NCI-H128 (cell line): ENCODE measurements around the gene RHOB.
"Not testable (repeated sequence)": the region's sequence is repeated elsewhere in the genome, so short reads cannot be mapped to it uniquely, and the experiment has no call there.

ENCODE experiments used
- DNase-seq: peaks from one replicate; lab custom pipeline; 2025; ENCODE audit not compliant: unreplicated experiment; lab: John Stamatoyannopoulos, UW

RHOB gene

DNA sequence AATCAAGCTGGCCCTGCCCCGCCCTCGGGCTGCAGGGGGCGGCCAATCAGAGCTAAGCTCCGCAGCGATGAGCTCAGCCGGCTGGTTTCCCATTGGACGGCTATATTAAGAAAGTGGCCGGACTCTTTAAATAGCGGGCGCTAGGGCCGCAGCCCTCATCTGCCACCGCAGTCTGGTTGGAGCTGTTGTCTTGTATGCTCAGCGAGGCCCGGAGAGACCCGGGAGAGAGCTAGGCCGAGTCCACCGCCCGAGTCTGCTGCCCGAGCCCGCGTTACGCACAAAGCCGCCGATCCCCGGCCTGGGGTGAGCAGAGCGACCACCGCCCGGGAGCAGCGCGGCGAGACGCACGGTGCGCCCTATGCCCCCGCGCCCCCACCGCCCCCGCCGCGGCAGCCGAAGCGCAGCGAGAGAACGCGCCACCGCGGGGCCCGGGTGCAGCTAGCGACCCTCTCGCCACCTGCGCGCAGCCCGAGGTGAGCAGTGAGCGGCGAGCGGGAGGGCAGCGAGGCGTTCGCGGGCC, at the start of gene RHOB:
Gene RHOB (plus strand): TSS at position 158 of the 520 bp plus-strand sequence. CDS start 392 bp downstream, outside the sequence.
- peak; percentile 95 for DNase-seq

GRCh38 chr2:20397811-20398447, 48.9 kb upstream of the RHOB start:
- DNase-seq, result no peak

DNA sequence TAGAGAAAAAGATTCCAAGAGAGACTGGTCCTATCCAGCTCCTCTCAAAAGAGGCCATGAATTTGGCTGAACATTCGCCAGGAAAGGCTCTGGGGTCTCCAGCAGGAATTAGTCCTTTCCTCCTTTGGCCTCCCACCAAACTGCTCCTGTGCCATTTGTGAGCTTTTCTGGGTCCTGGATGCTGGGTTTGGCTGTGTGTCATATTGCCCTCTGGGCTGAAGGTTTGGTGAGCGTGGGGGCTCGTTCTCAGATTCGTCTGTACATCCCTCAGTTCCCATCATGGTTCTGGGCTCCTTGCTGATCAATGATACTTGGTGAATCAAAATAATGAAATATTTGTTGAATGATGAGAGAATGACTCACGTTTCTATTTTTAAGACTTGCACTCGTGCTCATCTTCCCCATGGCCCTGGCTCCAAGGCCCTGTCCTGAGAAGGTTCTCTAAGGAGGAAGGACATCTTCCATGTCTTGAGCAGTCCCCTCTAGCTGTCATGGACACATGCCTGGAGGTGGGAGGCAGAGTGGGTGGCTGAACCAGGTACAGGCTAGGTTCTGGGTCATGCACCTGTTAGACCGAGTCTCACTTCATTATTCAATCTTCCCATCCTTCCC, 47.8 kb upstream of the RHOB start:
- no peak for DNase-seq

DNA sequence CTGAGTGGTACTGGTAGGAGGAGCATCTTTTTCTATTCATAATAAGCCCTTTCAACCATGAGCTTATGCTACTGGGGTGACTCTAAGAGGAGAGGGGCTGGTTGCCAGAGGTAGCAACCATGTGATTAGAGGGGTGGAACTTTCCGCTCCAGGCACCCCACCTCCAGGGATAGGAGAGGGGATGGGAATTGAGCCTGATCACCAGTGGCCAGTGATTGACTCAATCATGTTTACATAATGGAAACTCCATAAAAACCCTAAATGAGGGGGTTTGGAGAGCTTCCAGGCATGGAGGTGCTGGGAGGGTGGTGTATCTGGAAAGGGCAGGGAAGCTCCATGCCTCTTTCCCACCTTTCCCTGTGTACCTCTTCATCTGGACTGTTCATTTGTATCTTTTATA, 46.6 kb upstream of the RHOB start:
- no peak for DNase-seq

DNA sequence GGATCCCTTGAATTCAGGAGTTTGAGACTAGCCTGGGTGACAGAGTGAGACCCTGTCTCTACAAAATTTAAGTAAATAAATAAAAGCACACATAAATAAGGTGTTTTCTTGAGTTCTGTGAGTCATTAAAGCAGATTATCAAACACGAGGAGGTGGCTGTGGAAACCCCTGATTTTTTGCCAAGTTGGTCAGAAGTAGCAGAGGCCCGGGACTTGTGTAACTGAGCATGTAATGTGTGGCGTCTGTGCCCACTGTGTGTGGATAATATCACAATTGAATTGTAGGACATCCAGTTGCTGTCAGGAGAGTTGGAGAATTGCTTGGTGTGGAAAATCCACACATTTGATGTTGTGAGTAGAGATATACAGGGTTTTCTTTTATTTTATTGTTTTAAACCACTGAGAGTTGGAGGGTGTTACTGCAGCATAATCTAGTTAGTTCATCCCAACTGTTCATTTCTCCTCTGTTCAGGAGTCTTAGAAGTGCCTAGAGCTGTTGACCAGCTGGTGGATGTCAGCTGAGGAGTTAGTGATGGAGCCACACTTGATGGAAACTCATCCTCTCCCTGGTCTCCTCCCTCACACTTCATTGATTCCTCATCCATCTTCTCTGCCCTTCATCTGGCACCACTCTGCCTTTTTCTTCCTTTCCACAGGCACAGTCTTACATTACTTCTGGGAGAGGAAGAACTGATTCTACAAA, 45.9 kb upstream of the RHOB start:
- DNase-seq, result no peak

DNA sequence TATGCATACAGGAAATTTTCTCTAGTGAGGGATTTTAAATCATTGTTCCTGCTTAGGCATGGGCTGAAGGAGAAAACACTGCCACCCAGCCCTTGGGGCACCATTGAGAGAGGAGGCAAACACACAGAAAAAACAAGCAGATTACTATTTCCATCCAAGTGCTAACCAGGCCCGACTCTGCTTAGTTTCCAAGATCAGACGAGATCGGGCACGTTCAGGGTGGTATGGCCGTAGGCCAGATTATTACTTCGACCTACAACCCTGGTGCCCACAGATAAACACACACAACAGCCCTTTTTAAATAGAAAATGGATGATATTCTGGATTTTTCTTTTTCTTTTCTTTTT, 45.4 kb upstream of the RHOB start:
- DNase-seq, result no peak

DNA sequence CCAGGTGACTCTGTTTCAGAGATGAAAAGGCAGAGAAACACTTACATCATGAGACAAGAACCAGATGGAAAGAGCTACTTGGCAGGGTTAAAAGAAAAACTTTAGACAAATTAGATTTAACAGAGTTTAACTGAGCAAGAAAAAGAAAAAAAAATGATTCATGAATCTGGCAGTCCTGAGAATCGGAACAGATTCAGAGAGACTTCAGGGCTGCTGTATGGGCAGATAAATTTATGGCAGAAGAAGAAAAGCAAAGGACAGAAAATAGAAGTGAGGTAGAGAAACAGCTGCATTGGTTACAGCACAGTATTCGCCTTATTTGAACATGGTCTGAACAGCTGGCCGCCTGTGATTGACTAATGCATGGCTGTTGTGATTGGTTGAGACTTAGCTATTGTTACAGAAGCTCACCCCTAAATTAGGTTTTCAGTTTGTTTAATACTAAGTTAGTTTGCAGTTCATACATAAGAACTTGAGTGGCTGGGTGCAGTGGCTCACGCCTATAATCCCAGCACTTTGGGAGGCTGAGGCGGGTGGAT, 43.0 kb upstream of the RHOB start:
- DNase-seq, result no peak

DNA sequence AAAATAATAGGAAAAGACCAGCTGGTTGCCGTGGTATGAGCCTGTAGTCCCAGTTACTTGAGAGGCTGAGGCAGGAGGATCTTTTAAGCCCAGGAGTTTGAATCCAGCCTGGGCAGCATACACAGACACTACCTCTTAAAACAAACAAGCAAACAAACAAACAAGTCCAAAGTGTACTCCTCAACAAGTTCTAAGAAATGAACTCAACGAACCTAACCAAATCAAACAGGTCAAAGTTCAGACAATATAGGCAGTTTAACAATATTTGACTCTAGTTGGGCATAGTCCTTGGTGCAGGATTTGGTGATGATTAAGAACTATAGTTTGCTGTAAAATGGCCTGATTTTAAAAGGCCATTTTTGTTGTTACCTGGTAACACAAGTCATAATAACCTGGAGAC, 41.9 kb upstream of the RHOB start:
- no peak for DNase-seq

GRCh38 chr2:20409039-20409438, 37.8 kb upstream of the RHOB start:
- DNase-seq, result no peak

- no peak for DNase-seq
These were observed 36.2 kb upstream of the RHOB start for GRCh38 chr2:20410556-20411277.

DNA sequence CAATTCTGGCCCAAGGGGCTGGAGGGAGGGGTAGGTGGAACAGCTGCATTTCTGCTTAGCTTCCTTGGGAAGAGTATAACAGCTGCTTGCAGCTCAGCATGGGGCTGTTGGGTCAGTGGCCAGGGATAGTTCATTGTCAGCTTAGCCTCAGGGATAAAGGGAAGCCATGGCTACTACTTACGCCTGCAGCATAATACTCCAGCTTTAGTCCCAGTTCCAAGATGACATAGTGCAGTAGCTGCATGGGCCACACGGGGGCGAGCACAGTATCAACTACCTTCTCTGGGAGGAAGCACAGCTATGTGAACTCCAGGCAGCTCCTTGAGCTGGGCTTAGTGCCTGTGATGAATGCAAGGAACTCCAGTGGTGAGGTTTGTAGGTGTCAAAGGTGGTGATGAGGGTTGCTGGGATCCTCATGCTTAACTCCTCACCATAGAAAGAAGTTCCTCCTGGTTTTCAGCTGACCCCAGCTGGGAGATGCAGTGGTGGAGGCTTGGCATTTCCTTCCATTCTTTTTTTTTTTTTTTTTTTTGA, 35.4 kb upstream of the RHOB start:
- no peak for DNase-seq

GRCh38 chr2:20414806-20415205, 32.1 kb upstream of the RHOB start:
- DNase-seq, result no peak

GRCh38 chr2:20415511-20415918, 31.4 kb upstream of the RHOB start:
- DNase-seq, result no peak

DNA sequence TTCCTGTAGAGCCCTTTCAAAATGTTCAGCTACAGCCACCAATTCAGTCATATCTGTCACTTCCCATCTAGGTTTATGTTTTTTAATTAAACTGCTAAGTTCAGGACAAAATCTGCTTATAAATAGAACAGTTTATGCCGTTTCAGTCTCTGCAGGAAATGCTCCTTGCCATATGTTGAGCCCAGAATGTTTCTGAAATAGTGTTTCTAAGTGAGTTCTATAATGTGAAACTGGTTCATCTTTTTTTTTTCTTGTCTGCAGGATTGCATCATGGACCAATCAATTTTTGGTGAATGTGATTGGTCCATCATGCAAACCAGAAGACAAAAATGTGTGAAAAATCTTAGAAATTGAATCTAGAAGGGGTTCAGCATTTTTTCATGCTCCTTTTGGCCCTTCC, 30.2 kb upstream of the RHOB start:
- no peak for DNase-seq

GRCh38 chr2:20417230-20417821, 29.5 kb upstream of the RHOB start:
- DNase-seq, result not testable (repeated sequence)

- no peak for DNase-seq
These were observed 28.4 kb upstream of the RHOB start for GRCh38 chr2:20418519-20418918.

DNA sequence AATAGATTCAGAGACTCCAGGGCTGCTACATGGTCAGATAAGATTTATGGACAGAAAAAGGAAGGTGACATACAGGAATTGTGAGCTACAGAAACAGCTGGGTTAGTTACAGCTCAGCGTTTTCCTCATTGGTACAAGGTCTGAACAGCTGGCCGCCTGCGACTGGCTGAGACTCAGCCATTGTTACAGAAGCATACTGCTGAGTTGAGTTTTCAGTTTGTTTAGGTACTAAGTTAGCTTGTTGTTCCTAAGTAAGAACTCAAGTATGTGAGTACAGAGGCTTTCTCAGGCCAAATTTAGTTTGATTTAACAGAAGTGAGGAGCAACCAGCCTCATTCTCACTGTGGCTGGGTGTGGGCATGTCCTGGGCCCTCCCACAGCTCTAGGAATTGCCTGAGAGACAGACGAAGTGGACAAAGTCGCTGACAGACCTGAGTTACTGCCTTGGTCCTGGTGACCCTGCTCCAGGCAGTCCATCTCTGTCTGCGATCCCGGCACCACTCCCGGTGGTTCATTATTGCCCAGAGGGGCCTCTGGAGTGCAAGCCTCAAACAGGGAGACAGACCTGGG, 27.8 kb upstream of the RHOB start:
- DNase-seq, result no peak

- no peak for DNase-seq
These were observed 27.1 kb upstream of the RHOB start for GRCh38 chr2:20419752-20420151.

DNA sequence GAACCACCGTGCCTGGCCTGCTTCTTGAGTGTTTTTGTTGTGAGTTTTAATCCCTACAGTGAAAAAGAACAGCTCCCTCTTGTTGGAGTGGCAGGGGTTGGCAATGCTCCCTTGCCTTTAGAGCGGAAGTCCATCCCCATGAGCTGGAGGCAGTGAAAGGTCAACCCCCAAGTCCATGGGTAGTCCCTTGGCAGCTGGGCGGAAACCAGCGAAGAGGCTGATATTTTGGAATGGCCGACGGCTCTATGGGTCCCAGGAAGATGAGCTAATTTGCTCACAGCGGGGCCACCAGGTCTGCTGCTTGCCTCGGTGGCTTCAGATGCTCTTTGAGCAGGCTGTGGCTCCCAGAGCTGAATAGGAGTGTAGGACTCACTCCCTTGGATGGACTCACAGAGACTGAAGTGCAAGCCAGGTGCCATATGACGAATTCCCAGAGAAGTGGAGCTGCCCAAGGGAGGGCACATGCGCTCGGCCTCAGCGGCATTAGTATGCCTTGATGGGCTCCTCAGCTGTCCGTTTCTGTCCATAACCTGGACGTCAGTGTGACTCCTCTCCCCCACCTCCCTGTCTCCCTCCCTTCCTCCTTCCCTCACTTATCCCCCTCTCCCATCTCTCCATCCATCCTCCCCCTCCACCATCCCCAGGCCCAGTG, 25.4 kb upstream of the RHOB start:
- DNase-seq, result no peak

DNA sequence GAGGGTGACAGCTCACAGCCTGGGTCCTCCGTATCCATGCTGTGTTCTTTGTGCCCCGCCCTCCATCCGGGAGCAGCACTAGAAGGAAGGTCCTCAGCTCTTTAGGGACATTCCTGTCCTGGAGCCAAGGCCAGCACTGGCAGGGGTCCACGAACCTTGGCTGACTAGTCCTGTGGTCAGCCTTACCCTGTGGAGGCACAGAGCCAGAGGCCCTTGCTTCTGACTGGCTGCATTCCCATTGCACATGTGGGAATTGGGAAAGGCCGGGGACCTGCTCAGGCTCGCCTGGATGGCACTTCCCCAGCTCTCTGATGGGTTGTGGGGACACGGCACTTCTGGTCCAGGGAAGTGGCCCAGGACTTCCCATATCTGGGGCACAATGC, 24.9 kb upstream of the RHOB start:
- no peak for DNase-seq
